GM18505 (cell line): ENCODE data around the gene TUBA8.
A peak's percentile ranks its signal among the peaks of the same experiment; 100 is the strongest.
"Not testable (repeated sequence)": the region's sequence is repeated elsewhere in the genome, so short reads cannot be mapped to it uniquely, and the experiment has no call there.

Source experiments
- ATAC-seq: cut with Tn5 transposase; IDR thresholded peaks from one replicate; pipeline ENCODE4 v1.9.1; 2021; ENCODE audit not compliant: unreplicated experiment
- POLR2A ChIP-seq: IDR thresholded peaks from 4 replicates; pipeline ENCODE4 v1.6.1; 2011; ENCODE audit warnings: borderline replicate concordance; ENCODE audit not compliant: insufficient read depth, insufficient read length; ENCODE audit errors: extremely low read depth

Gene TUBA8

GRCh38 chr22:18110194-18110953 is at the start of gene TUBA8:
Gene TUBA8 (plus strand): TSS chr22:18110809. CDS start chr22:18110866, 57 bp downstream.
- peak; percentile 51 for ATAC-seq
- TF ChIP-seq POLR2A, result no peak

- TF ChIP-seq POLR2A, result no peak
- ATAC-seq, result no peak
Observed at GRCh38 chr22:18062421-18062820, 48.2 kb upstream of the TUBA8 start.

GRCh38 chr22:18063306-18063705 is 47.3 kb upstream of the TUBA8 start:
- TF ChIP-seq POLR2A, result no peak
- no peak for ATAC-seq

GRCh38 chr22:18063715-18064114 is 46.9 kb upstream of the TUBA8 start:
- ATAC-seq, result not testable (repeated sequence)

- TF ChIP-seq POLR2A, result no peak
- ATAC-seq, result no peak
Observed at GRCh38 chr22:18064636-18065035, 46.0 kb upstream of the TUBA8 start.

GRCh38 chr22:18065256-18065655 is 45.4 kb upstream of the TUBA8 start:
- TF ChIP-seq POLR2A, result no peak
- ATAC-seq, result no peak

GRCh38 chr22:18066181-18066859 is 44.3 kb upstream of the TUBA8 start:
- no peak for TF ChIP-seq POLR2A
- ATAC-seq, result no peak

- TF ChIP-seq POLR2A, result no peak
- ATAC-seq, result no peak
Observed at GRCh38 chr22:18067121-18067520, 43.5 kb upstream of the TUBA8 start.

GRCh38 chr22:18067548-18068341 is 42.9 kb upstream of the TUBA8 start:
- no peak for TF ChIP-seq POLR2A
- ATAC-seq, result no peak

- no peak for ATAC-seq
- no peak for TF ChIP-seq POLR2A
Observed at GRCh38 chr22:18068381-18068988, 42.1 kb upstream of the TUBA8 start.

- TF ChIP-seq POLR2A, result no peak
- no peak for ATAC-seq
Observed at GRCh38 chr22:18069041-18069440, 41.6 kb upstream of the TUBA8 start.

- no peak for ATAC-seq
Observed at GRCh38 chr22:18070041-18070440, 40.6 kb upstream of the TUBA8 start.

More at GRCh38 chr22:18070041-18070440, 40.6 kb upstream of the TUBA8 start:
- TF ChIP-seq POLR2A, result no peak
